Subcutaneous adipose tissue (tissue), 4 donors: ENCODE results near the gene TNS3. TPM values are rescaled to one million over a fixed set of nuclear protein-coding genes. Genes with fewer than 3 reads are reported as not detected.

ENCODE experiments used
- CTCF ChIP-seq: fragments of 450-650 bp; IDR thresholded peaks from one replicate; pipeline ENCODE4 v1.5.1; 2016; ENCODE audit warnings: low read depth, mild to moderate bottlenecking, control low read depth, antibody characterized with exemption, moderate library complexity
- total RNA-seq, 4 donors: library from RNA; depleted of rRNA; stranded (reverse); fragments of >200 nt; gene quantifications; one replicate each; pipeline ENCODE4 v1.1.0, GENCODE V29; 2016

The TNS3 gene
- total RNA-seq, 4 donors from 2014 or later, result 104 to 137 (median 110) TPM

GRCh38 chr7:47358944-47359588 lies 222.8 kb downstream of the TNS3 start:
- no peak for TF ChIP-seq CTCF

GRCh38 chr7:47358357-47358756 lies 223.6 kb downstream of the TNS3 start:
- TF ChIP-seq CTCF, result no peak

GRCh38 chr7:47357863-47358262 lies 224.0 kb downstream of the TNS3 start:
- no peak for TF ChIP-seq CTCF

- no peak for TF ChIP-seq CTCF
These were observed 224.6 kb downstream of the TNS3 start for GRCh38 chr7:47357361-47357760.

GRCh38 chr7:47356261-47356660 lies 225.7 kb downstream of the TNS3 start:
- no peak for TF ChIP-seq CTCF

GRCh38 chr7:47355684-47356083 lies 226.2 kb downstream of the TNS3 start:
- TF ChIP-seq CTCF, result no peak

GRCh38 chr7:47354831-47355541 lies 226.9 kb downstream of the TNS3 start:
- no peak for TF ChIP-seq CTCF
